Thyroid gland (tissue), 4 donors: ENCODE measurements around the gene SPEF2. TPM values are rescaled to one million over a fixed set of nuclear protein-coding genes. Genes with fewer than 3 reads are reported as not detected.

Experiments
- DNase-seq, 2 donors: peaks; one replicate each; pipeline ENCODE4 v3.0.0-alpha.2; 2019
- H3K27ac ChIP-seq, 3 donors: fragments of 200-600 bp; sonication (generic); 1 replicate in 2 of 3; 2 replicates in 1 of 3; pipeline ENCODE4 v1.5.1; 2016 to 2019; ENCODE audit warnings: mild to moderate bottlenecking in 1 of 3, moderate library complexity in 1 of 3
- H3K27me3 ChIP-seq: fragments of 200-600 bp; sonication (generic); one replicate; pipeline ENCODE4 v1.5.1; 2019
- H3K36me3 ChIP-seq, 2 donors: fragments of 200-600 bp; sonication (generic); one replicate each; pipeline ENCODE4 v1.5.1; 2016 to 2019
- H3K4me1 ChIP-seq, 2 donors: fragments of 200-600 bp; sonication (generic); one replicate each; pipeline ENCODE4 v1.5.1; 2017 to 2019
- H3K4me3 ChIP-seq, 3 donors: fragments of 200-600 bp; sonication (generic); replicated peaks in 1 of 3; 1 replicate in 2 of 3; 2 replicates in 1 of 3; pipeline ENCODE4 v1.5.1; 2016; ENCODE audit warnings: mild to moderate bottlenecking in 1 of 3
- H3K9me3 ChIP-seq: fragments of 200-600 bp; sonication (generic); one replicate; pipeline ENCODE4 v1.5.1; 2017
- CTCF ChIP-seq, 6 experiments: fragments of 200-600 bp in 3 of 6; fragments of 450-650 bp in 3 of 6; sonication (generic) in 3 of 6; IDR thresholded peaks; one replicate each; pipeline ENCODE4 v1.5.1; 2016 to 2019; ENCODE audit warnings: antibody characterized with exemption in 6 of 6, mild to moderate bottlenecking in 2 of 6, inconsistent platforms in 1 of 6, moderate library complexity in 1 of 6
- POLR2A ChIP-seq, 2 donors: fragments of 450-650 bp; IDR thresholded peaks; one replicate each; pipeline ENCODE4 v1.6.1; 2017; ENCODE audit warnings: antibody characterized with exemption in 2 of 2, mild to moderate bottlenecking in 2 of 2, moderate library complexity in 1 of 2
- WGBS, 2 donors: methylation state at CpG; one replicate each; pipeline ENCODE4 v1.1.5; 2017; 5-methylcytosine and 5-hydroxymethylcytosine counted together
- intact Hi-C: fragments of 100-400 bp; cut with DNase I; formaldehyde crosslinking; loops from one replicate; pipeline ENCODE4 v1.15.1; 2023
- total RNA-seq, 4 donors: library from RNA; depleted of rRNA; stranded (reverse); fragments of >200 nt; gene quantifications; one replicate each; pipeline ENCODE4 v1.2.3, GENCODE V29; 2016

The SPEF2 gene
- total RNA-seq, 4 donors from 2014 or later: 17.7 to 39.5 (median 21.5) TPM

GRCh38 chr5:35819668-35820067, 202.0 kb downstream of the SPEF2 start:
- Histone ChIP-seq H3K9me3 (no peaks in the 10 kb centered on the region), H3K27ac (no peak overlapping the region), H3K4me3 (no peak overlapping the region), H3K27me3 (no peaks in the 10 kb centered on the region), H3K4me1 (no peaks in the 10 kb centered on the region), H3K36me3 (no peaks in the 10 kb centered on the region)
- intact Hi-C loops: no loop called here
- DNase-seq: no peak
- TF ChIP-seq CTCF (IDR thresholded peaks at IDR 0.05): no peak
- TF ChIP-seq POLR2A (IDR thresholded peaks at IDR 0.05): no peak
- 93 to 96% methylated on average over 1 of the region's 1 CpG for WGBS, 2 donors

GRCh38 chr5:35820735-35821134, 203.1 kb downstream of the SPEF2 start:
- H3K4me1 ChIP-seq: no peaks in the 10 kb centered on the region
- intact Hi-C loops: no loop called here
- H3K9me3 ChIP-seq: no peaks in the 10 kb centered on the region
- no peaks in the 10 kb centered on the region for H3K27me3 ChIP-seq
- no peak overlapping the region for H3K27ac ChIP-seq
- DNase-seq: no peak
- 78 to 92% methylated on average over 4 of the region's 4 CpGs for WGBS, 2 donors
- TF ChIP-seq CTCF (IDR thresholded peaks at IDR 0.05): no peak
- no peak for TF ChIP-seq POLR2A (IDR thresholded peaks at IDR 0.05)
- H3K36me3 ChIP-seq: no peaks in the 10 kb centered on the region
- no peak overlapping the region for H3K4me3 ChIP-seq

DNA sequence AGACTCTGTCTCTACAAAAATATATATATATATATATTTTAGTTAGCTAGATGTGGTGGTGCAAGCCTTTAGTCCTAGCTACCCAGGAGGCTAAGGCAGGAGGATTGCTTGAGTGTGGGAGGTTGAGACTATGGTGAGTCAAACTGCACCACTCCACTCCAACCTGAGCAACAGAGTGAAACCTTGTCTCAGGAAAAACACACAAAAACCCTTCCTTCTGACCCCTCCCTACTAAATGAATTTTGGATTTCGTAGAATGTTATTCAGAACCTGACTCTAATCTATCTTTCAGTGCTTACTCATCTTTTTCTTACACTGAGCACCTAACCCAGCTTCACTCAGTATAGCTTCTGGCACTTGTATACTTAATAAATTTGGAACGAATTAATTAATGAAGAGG, 203.8 kb downstream of the SPEF2 start:
- no peak for TF ChIP-seq CTCF (IDR thresholded peaks at IDR 0.05)
- TF ChIP-seq POLR2A (IDR thresholded peaks at IDR 0.05): no peak
- intact Hi-C loops: no loop called here
- H3K36me3 ChIP-seq: no peaks in the 10 kb centered on the region
- H3K4me3 ChIP-seq: no peak overlapping the region
- 91 to 93% methylated on average over 2 of the region's 2 CpGs for WGBS, 2 donors
- no peak for DNase-seq
- H3K27me3 ChIP-seq: no peaks in the 10 kb centered on the region
- H3K9me3 ChIP-seq: no peaks in the 10 kb centered on the region
- H3K4me1 ChIP-seq: no peaks in the 10 kb centered on the region
- no peak overlapping the region for H3K27ac ChIP-seq

DNA sequence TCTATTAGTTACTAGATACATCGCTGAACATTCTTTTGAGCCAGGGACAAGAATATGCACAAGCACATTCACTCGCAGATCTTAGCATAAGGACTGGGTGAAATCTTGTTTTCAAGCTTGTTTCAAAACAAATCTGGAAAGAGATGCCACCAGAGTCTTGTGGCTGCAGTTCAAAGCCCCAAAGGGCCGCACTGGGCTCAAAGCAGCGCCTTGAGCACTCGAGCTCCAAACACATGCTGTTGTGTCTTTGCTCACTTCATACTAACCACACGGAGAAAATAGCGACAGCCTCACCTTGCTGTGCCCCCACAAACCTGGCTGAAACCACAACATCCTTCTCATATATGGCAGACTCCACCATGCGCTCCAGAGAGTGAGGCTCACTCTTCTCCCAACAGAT, 204.8 kb downstream of the SPEF2 start:
- 83 to 89% methylated on average over 8 of the region's 8 CpGs for WGBS, 2 donors
- H3K9me3 ChIP-seq: no peaks in the 10 kb centered on the region
- no peaks in the 10 kb centered on the region for H3K4me1 ChIP-seq
- intact Hi-C loops: no loop called here
- DNase-seq: no peak
- no peaks in the 10 kb centered on the region for H3K27me3 ChIP-seq
- H3K36me3 ChIP-seq: no peaks in the 10 kb centered on the region
- no peak for TF ChIP-seq POLR2A (IDR thresholded peaks at IDR 0.05)
- no peak for TF ChIP-seq CTCF (IDR thresholded peaks at IDR 0.05)
- H3K4me3 ChIP-seq: no peak overlapping the region
- H3K27ac ChIP-seq: no peak overlapping the region

- Histone ChIP-seq H3K36me3 (no peaks in the 10 kb centered on the region), H3K9me3 (no peaks in the 10 kb centered on the region), H3K27me3 (no peaks in the 10 kb centered on the region), H3K4me1 (no peaks in the 10 kb centered on the region), H3K4me3 (no peak overlapping the region), H3K27ac (no peak overlapping the region)
- intact Hi-C loops: no loop called here
- WGBS, 2 donors: 70 to 81% methylated on average over 7 of the region's 7 CpGs
- TF ChIP-seq POLR2A (IDR thresholded peaks at IDR 0.05): no peak
- TF ChIP-seq CTCF (IDR thresholded peaks at IDR 0.05): no peak
- no peak for DNase-seq
These were observed 205.9 kb downstream of the SPEF2 start for GRCh38 chr5:35823347-35824098.
